HG03432 (cell line): Measurements from ENCODE around the gene MEIS2.

Source experiments
- ATAC-seq: cut with Tn5 transposase; IDR thresholded peaks from one replicate; pipeline ENCODE4 v1.9.1; 2021; ENCODE audit warnings: mild to moderate bottlenecking, moderate library complexity; ENCODE audit not compliant: unreplicated experiment

Gene MEIS2

GRCh38 chr15:37098468-37099318 lies 1.7 kb downstream of the MEIS2 start:
- peak; percentile 29 for ATAC-seq

GRCh38 chr15:37097144-37097919 lies 3.0 kb downstream of the MEIS2 start:
- no peak for ATAC-seq

GRCh38 chr15:37096558-37097143 lies 3.7 kb downstream of the MEIS2 start:
- ATAC-seq: no peak

- no peak for ATAC-seq
Observed at GRCh38 chr15:37095770-37096557, 4.4 kb downstream of the MEIS2 start.

- no peak for ATAC-seq
Observed at GRCh38 chr15:37094915-37095711, 5.2 kb downstream of the MEIS2 start.

GRCh38 chr15:37094333-37094914 lies 5.9 kb downstream of the MEIS2 start:
- no peak for ATAC-seq

- ATAC-seq: no peak
Observed at GRCh38 chr15:37093480-37094332, 6.6 kb downstream of the MEIS2 start.

GRCh38 chr15:37090543-37091175 lies 9.7 kb downstream of the MEIS2 start:
- ATAC-seq: no peak

- no peak for ATAC-seq
Observed at GRCh38 chr15:37088436-37088835, 11.9 kb downstream of the MEIS2 start.

- ATAC-seq: no peak
Observed at GRCh38 chr15:37087131-37087588, 13.2 kb downstream of the MEIS2 start.

- no peak for ATAC-seq
Observed at GRCh38 chr15:37086521-37086920, 13.8 kb downstream of the MEIS2 start.

- no peak for ATAC-seq
Observed at GRCh38 chr15:37086120-37086519, 14.2 kb downstream of the MEIS2 start.

- ATAC-seq: no peak
Observed at GRCh38 chr15:37084602-37085001, 15.7 kb downstream of the MEIS2 start.

GRCh38 chr15:37083610-37084009 lies 16.7 kb downstream of the MEIS2 start:
- no peak for ATAC-seq

GRCh38 chr15:37081983-37082382 lies 18.4 kb downstream of the MEIS2 start:
- ATAC-seq: no peak

GRCh38 chr15:37080261-37080921 lies 20.0 kb downstream of the MEIS2 start:
- ATAC-seq: no peak

- ATAC-seq: no peak
Observed at GRCh38 chr15:37079726-37080125, 20.6 kb downstream of the MEIS2 start.

- ATAC-seq: no peak
Observed at GRCh38 chr15:37078566-37078965, 21.8 kb downstream of the MEIS2 start.
